KBM-7 (cell line): Measurements from ENCODE around the gene SAE1.
A peak's percentile ranks its signal among the peaks of the same experiment; 100 is the strongest.
"Not testable (repeated sequence)": the region's sequence is repeated elsewhere in the genome, so short reads cannot be mapped to it uniquely, and the experiment has no call there.

Experiments
- DNase-seq: peaks from one replicate; pipeline ENCODE4 v3.0.0-alpha.2; 2015
- in situ Hi-C: fragments of 300-500 bp; cut with MboI; formaldehyde crosslinking; loops from 2 replicates; pipeline ENCODE4 v1.14.3; 2020; ENCODE audit warnings: low sequenced_read_pairs, low pct_unique_long_range_greater_than_20kb, mixed read lengths

SAE1 gene

GRCh38 chr19:47130589-47131227 is at the start of gene SAE1:
TSS of gene SAE1 (plus strand) at chr19:47130835. CDS start at chr19:47130931, 96 bp downstream.
- in situ Hi-C loops, result no loop called here
- peak; percentile 97 for DNase-seq

GRCh38 chr19:47081095-47081494 is 49.5 kb upstream of the SAE1 start:
- DNase-seq, result no peak
- in situ Hi-C loops, result no loop called here

- DNase-seq, result no peak
- in situ Hi-C loops, result no loop called here
These were observed 48.1 kb upstream of the SAE1 start for GRCh38 chr19:47082493-47082892.

GRCh38 chr19:47084879-47085439 is 45.7 kb upstream of the SAE1 start:
- in situ Hi-C loops, result no loop called here
- DNase-seq, result no peak

GRCh38 chr19:47086280-47086679 is 44.4 kb upstream of the SAE1 start:
- in situ Hi-C loops, result no loop called here
- no peak for DNase-seq

GRCh38 chr19:47089767-47090350 is 40.8 kb upstream of the SAE1 start:
- DNase-seq, result no peak
- in situ Hi-C loops, result no loop called here

GRCh38 chr19:47093254-47093653 is 37.4 kb upstream of the SAE1 start:
- in situ Hi-C loops, result no loop called here
- peak; percentile 24 for DNase-seq

- in situ Hi-C loops, result no loop called here
- DNase-seq, result peak; percentile 57
These were observed 36.8 kb upstream of the SAE1 start for GRCh38 chr19:47093841-47094240.

GRCh38 chr19:47094557-47095475 is 35.8 kb upstream of the SAE1 start:
- in situ Hi-C loops, result no loop called here
- peak; percentile 93 for DNase-seq

- DNase-seq, result peak; percentile 96
- in situ Hi-C loops, result no loop called here
These were observed 35.0 kb upstream of the SAE1 start for GRCh38 chr19:47095476-47096099.

- in situ Hi-C loops, result no loop called here
- no peak for DNase-seq
These were observed 34.4 kb upstream of the SAE1 start for GRCh38 chr19:47096100-47096704.

GRCh38 chr19:47096721-47097120 is 33.9 kb upstream of the SAE1 start:
- in situ Hi-C loops, result no loop called here
- no peak for DNase-seq

GRCh38 chr19:47097396-47098201 is 33.0 kb upstream of the SAE1 start:
- in situ Hi-C loops, result no loop called here
- no peak for DNase-seq

- in situ Hi-C loops, result no loop called here
These were observed 32.0 kb upstream of the SAE1 start for GRCh38 chr19:47098608-47099007.

GRCh38 chr19:47099576-47100050 is 31.0 kb upstream of the SAE1 start:
- in situ Hi-C loops, result no loop called here

More at GRCh38 chr19:47098608-47099007, 32.0 kb upstream of the SAE1 start:
- no peak for DNase-seq

GRCh38 chr19:47100290-47100689 is 30.3 kb upstream of the SAE1 start:
- in situ Hi-C loops, result no loop called here
- peak; percentile 28 for DNase-seq

More at GRCh38 chr19:47099576-47100050, 31.0 kb upstream of the SAE1 start:
- no peak for DNase-seq

GRCh38 chr19:47101116-47101515 is 29.5 kb upstream of the SAE1 start:
- in situ Hi-C loops, DNase-seq: not testable (repeated sequence)
